ENCODE results near the gene XCL2. TPM values are rescaled to one million over a fixed set of nuclear protein-coding genes. Genes with fewer than 3 reads are reported as not detected.

XCL2 gene
- total RNA-seq, 4 donors from 2014 or later: 1.7 to 4.5 TPM; not detected in 2

GRCh38 chr1:168499688-168500049, 44.1 kb downstream of the XCL2 start:
- in situ Hi-C loops (cut with MboI; ENCODE audit: low pct_ligation_motif_present in 1 of 4, low pct_unique_long_range_greater_than_20kb in 1 of 4, low sequenced_read_pairs in 3 of 4) (no loop called here), intact Hi-C loops (cut with DNase I; ENCODE audit: low total_unique reads) (no loop called here)
- WGBS, 2 donors (ENCODE audit: low coverage in 1 of 2): 24 to 35% methylated on average over 2 of the region's 2 CpGs
- Histone ChIP-seq H3K4me1 (peaks cover 19 to 60% (median 35%) of the 10 kb centered on the region in 4 donors), H3K36me3 (no peaks in the 10 kb centered on the region), H3K4me3 (no peak overlapping the region), H3K27ac (peak overlapping the region; percentile 45 to 72 (median 62)), H3K27me3 (no peaks in the 10 kb centered on the region), H3K9me3 (no peaks in the 10 kb centered on the region)
- no peak for TF ChIP-seq POLR2A (IDR thresholded peaks at IDR 0.05)
- no peak for DNase-seq

GRCh38 chr1:168498956-168499687, 44.7 kb downstream of the XCL2 start:
- 70 to 75% methylated on average over 4 of the region's 4 CpGs for WGBS, 2 donors (ENCODE audit: low coverage in 1 of 2)
- Histone ChIP-seq H3K4me3 (no peak overlapping the region), H3K4me1 (peaks cover 19 to 61% (median 33%) of the 10 kb centered on the region in 4 donors), H3K27ac (peak overlapping the region; percentile 45 to 72 (median 62)), H3K36me3 (no peaks in the 10 kb centered on the region), H3K9me3 (no peaks in the 10 kb centered on the region), H3K27me3 (no peaks in the 10 kb centered on the region)
- intact Hi-C loops (cut with DNase I; ENCODE audit: low total_unique reads) (no loop called here), in situ Hi-C loops (cut with MboI; ENCODE audit: low pct_ligation_motif_present in 1 of 4, low pct_unique_long_range_greater_than_20kb in 1 of 4, low sequenced_read_pairs in 3 of 4) (no loop called here)
- no peak for DNase-seq
- TF ChIP-seq EP300 (IDR thresholded peaks at IDR 0.05; ENCODE audit: low read depth) (no peak), POLR2A (IDR thresholded peaks at IDR 0.05) (no peak), POLR2AphosphoS5 (IDR thresholded peaks at IDR 0.05) (no peak), CTCF (IDR thresholded peaks at IDR 0.05) (no peak)

GRCh38 chr1:168498159-168498631, 45.6 kb downstream of the XCL2 start:
- H3K4me3 ChIP-seq: no peak overlapping the region
- no peaks in the 10 kb centered on the region for H3K9me3 ChIP-seq
- H3K4me1 ChIP-seq: peaks cover 19 to 61% (median 32%) of the 10 kb centered on the region in 4 donors
- intact Hi-C loops (cut with DNase I; ENCODE audit: low total_unique reads) (no loop called here), in situ Hi-C loops (cut with MboI; ENCODE audit: low pct_ligation_motif_present in 1 of 4, low pct_unique_long_range_greater_than_20kb in 1 of 4, low sequenced_read_pairs in 3 of 4) (no loop called here)
- no peaks in the 10 kb centered on the region for H3K36me3 ChIP-seq
- no peak for DNase-seq
- WGBS, 2 donors (ENCODE audit: low coverage in 1 of 2): 17 to 34% methylated on average over 1 to 2 of the region's 2 CpGs
- H3K27me3 ChIP-seq: no peaks in the 10 kb centered on the region
- H3K27ac ChIP-seq: peak overlapping the region; percentile 45 to 72 (median 62)
- no peak for TF ChIP-seq CTCF (IDR thresholded peaks at IDR 0.05)
- TF ChIP-seq EP300 (IDR thresholded peaks at IDR 0.05; ENCODE audit: low read depth): peak; percentile 82
- peak; percentile 93 to 98 (median 97) for TF ChIP-seq POLR2AphosphoS5 (IDR thresholded peaks at IDR 0.05)
- TF ChIP-seq POLR2A (IDR thresholded peaks at IDR 0.05): no peak

GRCh38 chr1:168497376-168497950, 46.3 kb downstream of the XCL2 start:
- in situ Hi-C loops (cut with MboI; ENCODE audit: low pct_ligation_motif_present in 1 of 4, low pct_unique_long_range_greater_than_20kb in 1 of 4, low sequenced_read_pairs in 3 of 4): no loop called here
- Histone ChIP-seq H3K27me3 (no peaks in the 10 kb centered on the region), H3K9me3 (no peaks in the 10 kb centered on the region), H3K4me1 (peaks cover 19 to 63% (median 32%) of the 10 kb centered on the region in 4 donors), H3K36me3 (no peaks in the 10 kb centered on the region), H3K4me3 (no peak overlapping the region), H3K27ac (peak overlapping the region; percentile 45 to 72 (median 62))
- no peak for DNase-seq
- TF ChIP-seq CTCF (IDR thresholded peaks at IDR 0.05) (no peak), EP300 (IDR thresholded peaks at IDR 0.05; ENCODE audit: low read depth) (no peak), POLR2A (IDR thresholded peaks at IDR 0.05) (no peak), POLR2AphosphoS5 (IDR thresholded peaks at IDR 0.05) (no peak)
- WGBS, 2 donors (ENCODE audit: low coverage in 1 of 2): 52 to 62% methylated on average over 3 of the region's 3 CpGs
- intact Hi-C loops (cut with DNase I; ENCODE audit: low total_unique reads): no loop called here
